Measurements from ENCODE around the gene MAPK10. TPM values are rescaled to one million over a fixed set of nuclear protein-coding genes. Genes with fewer than 3 reads are reported as not detected.

The MAPK10 gene
- total and polyA plus RNA-seq, 9 of the 15 experiments (the other 6 are each of a cell fraction or from before 2014, with no cell fraction given), result 0.10 to 0.53 (median 0.18) TPM; not detected in 4

DNA sequence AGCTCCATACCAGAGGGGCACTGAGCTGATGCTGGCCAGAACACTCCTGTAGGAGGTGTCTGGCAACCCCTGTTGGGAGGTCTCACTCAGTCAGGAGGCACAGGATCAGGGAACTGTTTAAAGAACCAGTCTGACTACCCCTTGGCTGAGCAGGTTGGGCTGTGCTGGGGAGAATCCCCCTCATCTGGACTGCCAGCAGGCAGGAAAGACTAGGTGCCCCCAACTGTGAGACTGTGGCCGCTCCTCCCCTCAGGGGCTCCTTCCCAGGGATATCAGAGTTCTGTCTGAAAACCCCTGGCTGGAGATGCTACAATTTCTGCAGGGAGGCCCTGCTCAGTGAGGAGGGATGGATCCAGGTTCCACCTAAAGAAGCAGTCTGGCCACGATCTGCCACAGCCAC lies 245.3 kb downstream of the MAPK10 start:
- intact Hi-C loops (cut with micrococcal nuclease), result no loop called here
- Histone ChIP-seq H2AFZ (ENCODE audit: low read depth, low read length) (no peak overlapping the region), H3K9me1 (ENCODE audit: control insufficient read depth, insufficient read depth, low read length) (no peaks in the 10 kb centered on the region), H3K9ac (ENCODE audit: insufficient read depth in 1 of 2, low read depth in 2 of 2, low read length in 2 of 2) (no peak overlapping the region), H3K9me3 (replicated peaks; ENCODE audit: control insufficient read depth, insufficient read depth, low read depth, low read length) (no peaks in the 10 kb centered on the region), H3K79me2 (ENCODE audit: control insufficient read depth, insufficient read depth, low read length) (no peaks in the 10 kb centered on the region), H3K27ac (ENCODE audit: extremely low read depth, low read depth, low read length) (no peak overlapping the region), H3K4me1 (replicated peaks in 1 of 2; ENCODE audit: control insufficient read depth in 2 of 2, insufficient read depth in 2 of 2, low read length in 2 of 2) (no peaks in the 10 kb centered on the region), H3K36me3 (ENCODE audit: control insufficient read depth, insufficient read depth, low read length) (no peaks in the 10 kb centered on the region), H3K4me2 (ENCODE audit: insufficient read depth, low read length) (no peak overlapping the region), H3K27me3 (ENCODE audit: control insufficient read depth in 2 of 2, insufficient read depth in 2 of 2, low read length in 2 of 2) (no peaks in the 10 kb centered on the region), H4K20me1 (replicated peaks; ENCODE audit: control insufficient read depth, insufficient read depth, low read length) (no peaks in the 10 kb centered on the region), H3K4me3 (no peak overlapping the region)
- FAIRE-seq (no peak), ATAC-seq (no peak), DNase-seq (ENCODE audit: extremely low read depth in 1 of 4, low spot score in 3 of 4) (no peak)
- CTCF ChIA-PET (ENCODE audit: low intra/inter-chr PET ratio), result interaction anchor here (0.7 kb wide), 1 partner anchor 826 kb away, joined by 3 read pairs; no protein-coding TSS in a partner anchor
- POLR2A ChIA-PET, result no interaction called here
- WGBS (ENCODE audit: insufficient coverage, low coverage, missing lambda C conversion rate), result 0% methylated on average over 2 of the region's 2 CpGs
- BruUV-seq (replicated peaks), result no TSS peak
- in situ Hi-C loops (cut with MboI), result no loop called here
- TF ChIP-seq, protein P1, sequence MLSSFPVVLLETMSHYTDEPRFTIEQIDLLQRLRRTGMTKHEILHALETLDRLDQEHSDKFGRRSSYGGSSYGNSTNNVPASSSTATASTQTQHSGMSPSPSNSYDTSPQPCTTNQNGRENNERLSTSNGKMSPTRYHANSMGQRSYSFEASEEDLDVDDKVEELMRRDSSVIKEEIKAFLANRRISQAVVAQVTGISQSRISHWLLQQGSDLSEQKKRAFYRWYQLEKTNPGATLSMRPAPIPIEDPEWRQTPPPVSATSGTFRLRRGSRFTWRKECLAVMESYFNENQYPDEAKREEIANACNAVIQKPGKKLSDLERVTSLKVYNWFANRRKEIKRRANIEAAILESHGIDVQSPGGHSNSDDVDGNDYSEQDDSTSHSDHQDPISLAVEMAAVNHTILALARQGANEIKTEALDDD (IDR thresholded peaks at IDR 0.05), result no peak
- TF ChIP-seq, protein P2, sequence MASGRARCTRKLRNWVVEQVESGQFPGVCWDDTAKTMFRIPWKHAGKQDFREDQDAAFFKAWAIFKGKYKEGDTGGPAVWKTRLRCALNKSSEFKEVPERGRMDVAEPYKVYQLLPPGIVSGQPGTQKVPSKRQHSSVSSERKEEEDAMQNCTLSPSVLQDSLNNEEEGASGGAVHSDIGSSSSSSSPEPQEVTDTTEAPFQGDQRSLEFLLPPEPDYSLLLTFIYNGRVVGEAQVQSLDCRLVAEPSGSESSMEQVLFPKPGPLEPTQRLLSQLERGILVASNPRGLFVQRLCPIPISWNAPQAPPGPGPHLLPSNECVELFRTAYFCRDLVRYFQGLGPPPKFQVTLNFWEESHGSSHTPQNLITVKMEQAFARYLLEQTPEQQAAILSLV (tag; IDR thresholded peaks at IDR 0.05), result no peak
- TF ChIP-seq KLF1 (tag; IDR thresholded peaks at IDR 0.05), result no peak
- no peak for TF ChIP-seq ZNF3 (CRISPR knock-in tag; IDR thresholded peaks at IDR 0.05)
- TF ChIP-seq, protein P3, sequence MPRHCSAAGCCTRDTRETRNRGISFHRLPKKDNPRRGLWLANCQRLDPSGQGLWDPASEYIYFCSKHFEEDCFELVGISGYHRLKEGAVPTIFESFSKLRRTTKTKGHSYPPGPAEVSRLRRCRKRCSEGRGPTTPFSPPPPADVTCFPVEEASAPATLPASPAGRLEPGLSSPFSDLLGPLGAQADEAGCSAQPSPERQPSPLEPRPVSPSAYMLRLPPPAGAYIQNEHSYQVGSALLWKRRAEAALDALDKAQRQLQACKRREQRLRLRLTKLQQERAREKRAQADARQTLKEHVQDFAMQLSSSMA (CRISPR knock-in tag; IDR thresholded peaks at IDR 0.05), result no peak
- no peak for TF ChIP-seq DACH1 (IDR thresholded peaks at IDR 0.05; ENCODE audit: partially characterized antibody)
- TF ChIP-seq, protein P4, sequence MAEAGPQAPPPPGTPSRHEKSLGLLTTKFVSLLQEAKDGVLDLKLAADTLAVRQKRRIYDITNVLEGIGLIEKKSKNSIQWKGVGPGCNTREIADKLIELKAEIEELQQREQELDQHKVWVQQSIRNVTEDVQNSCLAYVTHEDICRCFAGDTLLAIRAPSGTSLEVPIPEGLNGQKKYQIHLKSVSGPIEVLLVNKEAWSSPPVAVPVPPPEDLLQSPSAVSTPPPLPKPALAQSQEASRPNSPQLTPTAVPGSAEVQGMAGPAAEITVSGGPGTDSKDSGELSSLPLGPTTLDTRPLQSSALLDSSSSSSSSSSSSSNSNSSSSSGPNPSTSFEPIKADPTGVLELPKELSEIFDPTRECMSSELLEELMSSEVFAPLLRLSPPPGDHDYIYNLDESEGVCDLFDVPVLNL (CRISPR knock-in tag; IDR thresholded peaks at IDR 0.05; ENCODE audit: low read depth), result no peak
- TF ChIP-seq, protein P5, sequence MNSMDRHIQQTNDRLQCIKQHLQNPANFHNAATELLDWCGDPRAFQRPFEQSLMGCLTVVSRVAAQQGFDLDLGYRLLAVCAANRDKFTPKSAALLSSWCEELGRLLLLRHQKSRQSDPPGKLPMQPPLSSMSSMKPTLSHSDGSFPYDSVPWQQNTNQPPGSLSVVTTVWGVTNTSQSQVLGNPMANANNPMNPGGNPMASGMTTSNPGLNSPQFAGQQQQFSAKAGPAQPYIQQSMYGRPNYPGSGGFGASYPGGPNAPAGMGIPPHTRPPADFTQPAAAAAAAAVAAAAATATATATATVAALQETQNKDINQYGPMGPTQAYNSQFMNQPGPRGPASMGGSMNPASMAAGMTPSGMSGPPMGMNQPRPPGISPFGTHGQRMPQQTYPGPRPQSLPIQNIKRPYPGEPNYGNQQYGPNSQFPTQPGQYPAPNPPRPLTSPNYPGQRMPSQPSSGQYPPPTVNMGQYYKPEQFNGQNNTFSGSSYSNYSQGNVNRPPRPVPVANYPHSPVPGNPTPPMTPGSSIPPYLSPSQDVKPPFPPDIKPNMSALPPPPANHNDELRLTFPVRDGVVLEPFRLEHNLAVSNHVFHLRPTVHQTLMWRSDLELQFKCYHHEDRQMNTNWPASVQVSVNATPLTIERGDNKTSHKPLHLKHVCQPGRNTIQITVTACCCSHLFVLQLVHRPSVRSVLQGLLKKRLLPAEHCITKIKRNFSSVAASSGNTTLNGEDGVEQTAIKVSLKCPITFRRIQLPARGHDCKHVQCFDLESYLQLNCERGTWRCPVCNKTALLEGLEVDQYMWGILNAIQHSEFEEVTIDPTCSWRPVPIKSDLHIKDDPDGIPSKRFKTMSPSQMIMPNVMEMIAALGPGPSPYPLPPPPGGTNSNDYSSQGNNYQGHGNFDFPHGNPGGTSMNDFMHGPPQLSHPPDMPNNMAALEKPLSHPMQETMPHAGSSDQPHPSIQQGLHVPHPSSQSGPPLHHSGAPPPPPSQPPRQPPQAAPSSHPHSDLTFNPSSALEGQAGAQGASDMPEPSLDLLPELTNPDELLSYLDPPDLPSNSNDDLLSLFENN (IDR thresholded peaks at IDR 0.05; ENCODE audit: low read depth in 2 of 2, low read length in 2 of 2), result no peak
- TF ChIP-seq, protein P6, sequence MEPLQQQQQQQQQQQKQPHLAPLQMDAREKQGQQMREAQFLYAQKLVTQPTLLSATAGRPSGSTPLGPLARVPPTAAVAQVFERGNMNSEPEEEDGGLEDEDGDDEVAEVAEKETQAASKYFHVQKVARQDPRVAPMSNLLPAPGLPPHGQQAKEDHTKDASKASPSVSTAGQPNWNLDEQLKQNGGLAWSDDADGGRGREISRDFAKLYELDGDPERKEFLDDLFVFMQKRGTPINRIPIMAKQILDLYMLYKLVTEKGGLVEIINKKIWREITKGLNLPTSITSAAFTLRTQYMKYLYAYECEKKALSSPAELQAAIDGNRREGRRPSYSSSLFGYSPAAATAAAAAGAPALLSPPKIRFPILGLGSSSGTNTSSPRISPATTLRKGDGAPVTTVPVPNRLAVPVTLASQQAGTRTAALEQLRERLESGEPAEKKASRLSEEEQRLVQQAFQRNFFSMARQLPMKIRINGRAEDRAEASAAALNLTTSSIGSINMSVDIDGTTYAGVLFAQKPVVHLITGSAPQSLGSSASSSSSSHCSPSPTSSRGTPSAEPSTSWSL (CRISPR knock-in tag; IDR thresholded peaks at IDR 0.05; ENCODE audit: borderline replicate concordance), result no peak
- TF ChIP-seq, protein P7, sequence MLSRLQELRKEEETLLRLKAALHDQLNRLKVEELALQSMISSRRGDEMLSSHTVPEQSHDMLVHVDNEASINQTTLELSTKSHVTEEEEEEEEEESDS (CRISPR knock-in tag; IDR thresholded peaks at IDR 0.05), result no peak
- TF ChIP-seq, protein P8, sequence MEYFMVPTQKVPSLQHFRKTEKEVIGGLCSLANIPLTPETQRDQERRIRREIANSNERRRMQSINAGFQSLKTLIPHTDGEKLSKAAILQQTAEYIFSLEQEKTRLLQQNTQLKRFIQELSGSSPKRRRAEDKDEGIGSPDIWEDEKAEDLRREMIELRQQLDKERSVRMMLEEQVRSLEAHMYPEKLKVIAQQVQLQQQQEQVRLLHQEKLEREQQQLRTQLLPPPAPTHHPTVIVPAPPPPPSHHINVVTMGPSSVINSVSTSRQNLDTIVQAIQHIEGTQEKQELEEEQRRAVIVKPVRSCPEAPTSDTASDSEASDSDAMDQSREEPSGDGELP (CRISPR knock-in tag; IDR thresholded peaks at IDR 0.05; ENCODE audit: borderline replicate concordance), result no peak
- TF ChIP-seq CHD1 (IDR thresholded peaks at IDR 0.05; ENCODE audit: low read length), result no peak
